Measurements from ENCODE around the gene OBP2B.
"Not testable (repeated sequence)": the region's sequence is repeated elsewhere in the genome, so short reads cannot be mapped to it uniquely, and the experiment has no call there.

The OBP2B gene, protein sequence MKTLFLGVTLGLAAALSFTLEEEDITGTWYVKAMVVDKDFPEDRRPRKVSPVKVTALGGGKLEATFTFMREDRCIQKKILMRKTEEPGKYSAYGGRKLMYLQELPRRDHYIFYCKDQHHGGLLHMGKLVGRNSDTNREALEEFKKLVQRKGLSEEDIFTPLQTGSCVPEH

DNA sequence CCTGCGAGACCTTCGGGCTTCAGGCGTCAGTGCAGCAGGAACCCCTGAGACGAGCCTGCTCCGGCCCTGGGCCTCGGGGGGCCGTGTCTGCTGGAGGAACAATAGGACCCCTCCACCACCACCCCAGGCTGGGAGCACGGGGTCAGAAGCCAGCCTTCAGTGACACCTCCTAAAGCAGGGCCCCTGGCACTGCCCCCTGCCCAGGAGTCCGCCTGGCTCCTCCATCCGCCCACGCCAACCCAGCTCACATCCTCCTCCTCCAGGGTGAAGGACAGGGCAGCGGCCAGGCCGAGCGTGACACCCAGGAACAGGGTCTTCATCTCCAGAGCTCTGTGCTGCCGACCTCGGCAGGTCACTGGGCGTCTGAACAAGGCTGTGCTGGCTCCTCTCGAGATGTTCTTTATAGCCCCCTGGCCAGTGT, at the start of gene OBP2B:
Gene OBP2B, minus strand, starts transcription at position 371 of the 421 bp plus-strand sequence. Its CDS starts 51 bp downstream, at position 320.
- not testable (repeated sequence) for DNase-seq

DNA sequence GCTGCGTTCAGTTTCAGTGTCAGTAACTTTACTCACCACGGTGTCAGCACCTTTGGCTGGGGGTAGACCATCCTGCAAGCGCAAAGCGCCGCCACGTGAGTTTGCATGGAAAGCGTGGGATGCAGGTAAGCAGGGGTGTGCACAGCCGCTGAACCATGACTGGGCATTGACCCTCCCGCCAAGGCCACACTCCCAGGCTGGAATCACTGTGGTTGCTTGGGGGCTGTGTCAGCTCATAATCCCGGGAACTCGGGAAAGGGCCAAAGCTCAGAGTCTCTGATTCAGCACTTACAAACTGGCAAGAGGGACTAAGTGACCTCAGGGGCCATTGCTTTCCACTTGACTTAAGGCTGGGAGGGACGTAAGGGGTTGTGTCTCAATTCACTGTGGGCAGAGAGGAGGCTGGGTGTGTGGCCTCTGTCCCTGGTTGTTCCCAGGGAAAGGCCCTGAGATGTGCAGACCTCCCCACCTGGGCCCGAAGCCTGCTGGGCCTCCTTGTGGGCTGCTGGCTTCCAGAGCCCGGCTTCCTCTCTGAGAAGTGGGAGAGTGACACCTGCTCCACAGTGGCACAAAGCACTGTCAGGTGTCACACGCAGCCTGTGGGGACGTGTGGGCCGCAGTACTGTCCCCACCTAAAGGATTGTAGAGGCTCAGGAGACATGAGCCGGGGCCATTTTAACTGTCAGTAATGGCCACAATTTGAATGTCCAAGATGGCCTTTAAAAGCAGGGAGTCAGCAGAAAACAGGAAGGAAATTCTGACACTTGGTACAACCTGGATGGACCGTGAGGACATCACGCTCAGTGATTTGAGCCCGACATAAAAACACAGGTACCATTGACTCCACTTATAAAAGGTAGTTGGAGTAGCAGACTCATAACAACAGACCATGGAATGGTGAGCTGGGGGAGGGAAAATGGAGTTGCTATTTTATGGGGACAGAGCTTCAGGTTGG, 49.3 kb upstream of the OBP2B start:
- no peak for DNase-seq

DNA sequence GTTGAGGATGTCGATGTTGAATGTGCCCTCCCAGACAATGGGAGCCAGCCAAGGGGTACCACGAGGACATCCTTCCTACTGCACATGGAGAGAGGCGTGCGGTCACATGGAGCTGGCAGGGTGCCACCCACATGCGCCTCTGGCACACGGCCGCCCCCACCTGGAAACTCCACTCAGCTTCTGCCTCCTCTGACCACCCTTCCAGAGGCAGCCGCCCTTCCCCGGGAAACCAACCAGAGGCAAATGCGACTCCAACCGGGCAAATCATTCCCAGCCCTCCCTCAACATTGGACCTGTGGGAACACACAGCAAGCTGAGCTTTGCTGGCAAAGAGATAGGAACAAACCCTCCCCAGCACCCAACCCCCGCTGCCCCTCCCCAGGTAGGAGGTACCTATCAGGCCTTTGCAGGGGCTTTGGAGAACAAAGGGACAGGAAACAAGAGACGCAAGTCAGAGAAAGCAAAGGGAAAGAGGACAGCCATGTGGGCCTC, 48.5 kb upstream of the OBP2B start:
- no peak for DNase-seq

DNA sequence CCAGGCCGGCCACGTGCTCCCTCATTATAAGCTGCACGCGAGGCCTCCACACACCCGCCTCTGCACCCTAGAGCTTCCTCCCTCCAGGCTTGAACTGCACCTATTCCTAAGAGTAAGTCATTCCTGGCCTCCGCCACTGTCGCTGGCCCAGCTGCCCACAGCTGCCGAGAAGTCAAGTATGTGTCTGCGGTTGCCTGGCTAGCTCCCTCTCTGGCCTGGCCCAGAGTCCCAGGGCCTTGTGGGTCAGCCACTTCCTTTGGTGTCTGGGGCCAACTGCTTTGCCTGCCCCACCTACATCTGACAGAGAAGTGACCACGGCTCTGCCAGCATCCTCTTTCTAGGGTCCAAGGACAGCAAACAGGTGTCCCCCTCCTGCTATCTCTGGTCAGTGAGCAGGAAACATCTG, 47.6 kb upstream of the OBP2B start:
- no peak for DNase-seq

DNA sequence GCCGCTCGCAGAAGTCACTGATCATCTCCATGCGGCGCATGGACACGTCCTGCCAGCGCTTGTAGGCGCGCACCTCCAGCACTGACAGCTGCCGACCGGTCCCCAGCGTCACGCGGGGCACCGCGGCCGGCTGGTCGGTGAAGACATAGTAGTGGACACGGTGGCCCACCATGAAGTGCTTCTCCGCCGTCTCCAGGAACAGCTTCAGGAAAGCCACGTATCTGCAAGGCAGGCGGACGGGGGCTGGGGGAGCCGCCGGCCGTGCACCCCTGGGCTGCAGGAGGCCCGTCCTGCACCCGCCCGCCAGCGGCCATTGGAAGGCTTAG, 47.0 kb upstream of the OBP2B start:
- DNase-seq: no peak

DNA sequence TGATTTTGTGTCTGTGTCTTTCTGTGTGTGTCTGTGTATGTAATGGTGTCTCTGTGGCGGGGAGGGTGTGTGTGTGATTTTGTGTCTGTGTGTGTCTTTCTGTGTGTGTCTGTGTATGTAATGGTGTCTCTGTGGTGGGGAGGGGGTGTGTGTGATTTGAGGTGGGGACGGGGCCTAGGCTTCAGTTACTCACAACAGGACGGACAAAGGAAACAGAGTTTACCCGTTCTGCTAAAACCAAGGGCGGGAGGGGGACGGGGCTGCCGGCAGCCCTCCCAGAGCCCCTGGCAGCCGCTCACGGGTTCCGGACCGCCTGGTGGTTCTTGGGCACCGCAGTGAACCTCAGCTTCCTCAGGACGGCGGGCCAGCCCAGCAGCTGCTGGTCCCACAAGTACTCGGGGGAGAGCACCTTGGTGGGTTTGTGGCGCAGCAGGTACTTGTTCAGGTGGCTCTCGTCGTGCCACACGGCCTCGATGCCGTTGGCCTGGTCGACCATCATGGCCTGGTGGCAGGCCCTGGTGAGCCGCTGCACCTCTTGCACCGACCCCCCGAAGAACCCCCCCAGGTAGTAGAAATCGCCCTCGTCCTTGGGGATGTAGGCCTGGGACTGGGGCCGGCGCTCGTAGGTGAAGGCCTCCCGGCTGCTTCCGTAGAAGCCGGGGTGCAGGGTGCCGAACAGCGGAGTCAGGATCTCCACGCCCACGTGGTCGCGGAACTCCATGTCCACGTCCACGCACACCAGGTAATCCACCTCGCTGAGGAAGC, 46.5 kb upstream of the OBP2B start:
- no peak for DNase-seq

DNA sequence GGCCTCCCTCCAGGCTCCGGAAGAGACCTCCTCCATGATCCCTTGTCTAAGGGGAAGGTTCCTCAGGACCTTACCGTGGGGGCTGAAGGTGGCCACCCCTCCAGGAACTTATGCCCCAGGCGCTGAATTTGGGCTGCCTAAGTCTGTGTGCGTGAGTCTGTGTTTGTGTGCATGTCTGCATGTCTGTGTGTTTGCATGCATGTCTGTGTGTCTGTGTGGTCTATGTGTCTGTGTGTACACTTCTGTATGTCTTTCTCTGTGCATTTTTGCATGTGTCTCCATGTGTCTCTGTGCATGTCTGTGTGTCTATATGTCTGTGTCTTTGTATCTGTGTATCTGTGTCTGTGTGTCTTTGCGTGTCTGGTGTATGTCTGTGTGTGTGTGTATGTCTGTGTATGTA, 45.4 kb upstream of the OBP2B start:
- no peak for DNase-seq

DNA sequence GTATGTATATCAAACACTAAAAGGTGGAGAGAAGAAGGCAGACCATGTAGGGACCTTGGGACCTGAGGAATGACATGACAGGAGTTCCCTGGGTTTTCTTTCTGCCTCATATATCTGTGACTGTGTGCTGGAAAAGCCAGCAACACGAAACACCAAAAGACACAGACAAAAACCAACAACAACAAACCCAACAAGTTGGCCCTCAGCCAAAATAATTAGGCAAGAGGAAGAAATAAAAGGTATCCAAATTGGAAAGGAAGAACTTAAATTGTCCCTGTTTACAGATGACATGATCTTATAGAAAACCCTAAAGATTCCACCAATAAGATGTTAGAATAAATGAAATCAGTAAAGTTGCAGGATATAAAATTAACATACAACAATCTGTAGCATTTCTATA, 44.2 kb upstream of the OBP2B start:
- DNase-seq: no peak

DNA sequence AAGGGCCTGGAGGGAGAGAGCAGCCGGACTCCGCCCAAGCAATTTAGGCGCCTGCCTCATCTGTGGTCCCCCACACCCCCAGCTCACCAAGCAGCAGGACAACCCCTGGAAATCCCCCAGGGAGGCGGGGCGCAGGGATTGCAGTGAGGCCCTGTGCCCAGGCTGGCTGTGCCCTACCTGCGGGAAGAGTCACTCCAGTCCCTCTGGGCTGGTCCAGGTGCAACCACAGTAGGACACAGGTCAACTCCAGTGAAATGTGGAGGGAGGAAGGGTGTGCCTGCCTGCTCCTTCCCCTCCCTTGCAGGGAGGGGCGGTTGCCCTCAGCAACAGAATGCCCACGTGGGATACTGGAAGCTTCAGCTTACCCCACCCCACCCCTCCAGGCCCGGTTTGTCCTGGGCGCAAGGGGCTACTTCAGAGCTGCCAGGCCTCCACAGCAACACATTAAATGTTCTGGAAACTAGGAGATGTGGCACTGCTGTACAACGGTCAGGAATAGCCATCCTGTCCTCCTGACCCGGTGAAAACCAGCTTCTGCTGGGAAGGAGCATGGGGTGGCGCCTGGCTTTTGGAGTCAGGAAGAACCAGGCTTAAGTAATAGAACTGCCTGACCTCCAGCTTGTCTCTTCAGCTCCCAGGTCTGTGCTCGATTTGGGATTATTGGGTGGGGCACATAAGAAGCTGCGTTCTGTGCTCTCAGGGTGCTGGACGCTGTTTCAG, 43.4 kb upstream of the OBP2B start:
- no peak for DNase-seq

DNA sequence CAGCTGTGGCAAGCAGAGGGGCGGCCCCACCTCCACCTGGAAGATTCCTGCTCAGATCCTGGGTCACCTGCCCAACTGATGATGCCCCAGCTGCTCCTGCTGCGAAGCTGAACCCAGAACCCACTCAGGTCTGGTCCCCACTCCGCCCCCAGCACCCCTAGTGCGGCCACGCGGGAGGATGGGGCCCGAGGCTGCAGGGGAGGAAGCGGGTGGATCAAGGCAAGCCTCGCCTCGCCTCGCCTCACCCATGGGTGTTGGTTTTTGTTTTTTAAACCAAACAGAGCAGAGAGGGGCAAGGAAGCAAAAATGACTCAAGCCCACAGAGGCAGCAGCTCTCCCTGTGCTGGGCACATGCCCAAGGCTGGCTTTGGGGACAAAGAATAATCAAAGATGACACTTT, 42.7 kb upstream of the OBP2B start:
- no peak for DNase-seq

DNA sequence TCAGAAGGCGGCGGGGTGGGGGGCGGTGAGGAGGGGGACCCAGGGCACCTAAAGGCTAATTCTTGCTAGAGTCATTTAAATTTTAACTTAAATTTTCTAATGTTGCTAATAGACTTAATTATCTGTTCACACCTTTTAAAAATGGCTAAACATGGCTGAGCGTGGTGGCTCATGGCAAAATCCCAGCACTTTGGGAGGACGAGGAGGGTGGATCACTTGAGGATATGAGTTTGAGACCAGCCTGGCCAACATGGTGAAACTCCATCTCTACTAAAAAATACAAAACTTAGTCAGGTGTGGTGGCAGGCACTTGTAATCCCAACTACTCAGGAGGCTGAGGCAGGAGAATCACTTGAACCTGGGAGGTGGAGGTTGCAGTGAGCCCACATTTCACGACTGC, 42.2 kb upstream of the OBP2B start:
- DNase-seq: not testable (repeated sequence)

DNA sequence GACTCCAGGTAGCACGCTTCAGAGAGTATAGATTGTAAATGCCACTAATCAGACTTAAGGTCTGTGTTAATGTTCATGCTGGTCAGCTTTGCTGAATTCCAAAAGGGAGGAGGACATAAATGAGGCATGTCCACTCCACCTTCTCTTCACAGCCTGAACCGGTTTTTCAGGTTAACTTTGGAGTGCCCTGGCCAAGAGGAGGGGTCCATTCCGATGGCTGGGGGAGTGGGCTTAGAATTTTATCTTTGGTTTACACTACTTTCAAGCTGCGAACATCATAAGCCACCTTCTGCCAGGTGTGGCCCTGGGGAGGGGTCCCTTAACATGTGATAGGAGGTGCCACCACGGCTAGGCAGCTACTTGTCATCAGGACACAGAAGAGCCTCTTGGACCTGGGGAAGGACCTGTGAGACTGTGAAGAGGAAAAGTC, 41.7 kb upstream of the OBP2B start:
- DNase-seq: no peak

DNA sequence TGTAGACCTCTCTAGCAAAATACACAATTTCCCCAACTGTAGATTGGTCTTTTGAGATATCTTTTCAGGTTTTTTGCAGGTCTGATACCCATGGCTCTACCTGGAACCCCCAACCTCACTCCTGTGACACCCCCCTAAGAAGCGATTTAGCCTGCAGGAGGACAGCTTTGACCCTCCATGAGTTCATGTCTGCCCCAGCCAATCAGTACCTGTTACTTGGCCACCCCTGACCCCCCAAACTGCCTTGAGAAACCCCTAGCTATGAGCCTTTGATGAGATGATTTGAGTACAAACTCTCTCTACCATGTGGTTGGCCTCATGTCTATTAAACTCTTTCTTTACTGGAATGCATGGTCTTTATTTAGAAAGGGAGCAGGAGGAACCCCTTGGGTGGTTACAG, 40.3 kb upstream of the OBP2B start:
- DNase-seq: no peak

DNA sequence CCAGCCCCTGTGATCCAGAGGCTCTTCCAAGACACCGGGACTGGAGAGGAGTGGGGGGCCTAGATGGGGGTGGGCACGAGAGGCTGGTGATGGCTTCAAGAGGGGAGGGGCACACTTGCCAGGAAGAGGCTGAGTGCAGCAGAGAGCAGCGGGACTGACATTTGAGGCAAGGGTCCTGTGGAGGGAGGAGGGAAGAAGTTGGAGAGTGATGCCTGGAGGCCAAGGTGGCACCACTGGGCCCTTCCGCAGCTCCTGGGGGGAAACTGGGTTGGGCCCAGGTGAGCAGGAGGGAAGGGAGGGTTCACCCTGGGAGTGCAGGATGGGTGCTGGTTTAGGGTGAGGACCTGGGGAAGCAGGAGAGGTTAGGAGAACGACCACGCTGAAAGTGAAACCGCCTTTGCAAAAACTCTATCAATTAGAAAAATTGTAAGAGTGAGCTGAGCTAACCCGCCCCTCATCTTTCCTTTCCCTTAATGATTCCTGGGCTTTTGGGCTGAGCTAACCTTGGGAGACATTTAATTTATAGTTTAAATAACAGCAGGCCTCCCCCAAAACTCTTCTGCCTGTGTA, 39.8 kb upstream of the OBP2B start:
- no peak for DNase-seq

DNA sequence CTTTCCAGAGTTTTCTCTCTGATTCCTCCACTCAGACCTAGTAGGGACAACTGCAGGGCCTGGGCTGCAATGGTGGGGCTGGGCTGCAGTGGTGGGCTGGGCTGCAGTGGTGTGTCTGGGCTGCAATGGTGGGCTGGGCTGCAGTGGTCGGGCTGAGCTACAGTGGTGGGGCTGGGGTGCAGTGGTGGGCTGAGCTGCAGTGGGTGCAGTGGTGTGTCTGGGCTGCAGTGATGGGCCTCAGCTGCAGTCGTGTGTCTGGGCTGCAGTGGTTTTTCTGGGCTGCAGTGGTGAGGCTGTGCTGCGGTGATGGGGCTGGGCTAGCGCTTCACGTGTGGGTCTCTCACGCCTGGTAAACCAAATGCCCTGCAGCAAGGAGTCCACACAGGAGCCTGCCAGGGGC, 38.6 kb upstream of the OBP2B start:
- no peak for DNase-seq

DNA sequence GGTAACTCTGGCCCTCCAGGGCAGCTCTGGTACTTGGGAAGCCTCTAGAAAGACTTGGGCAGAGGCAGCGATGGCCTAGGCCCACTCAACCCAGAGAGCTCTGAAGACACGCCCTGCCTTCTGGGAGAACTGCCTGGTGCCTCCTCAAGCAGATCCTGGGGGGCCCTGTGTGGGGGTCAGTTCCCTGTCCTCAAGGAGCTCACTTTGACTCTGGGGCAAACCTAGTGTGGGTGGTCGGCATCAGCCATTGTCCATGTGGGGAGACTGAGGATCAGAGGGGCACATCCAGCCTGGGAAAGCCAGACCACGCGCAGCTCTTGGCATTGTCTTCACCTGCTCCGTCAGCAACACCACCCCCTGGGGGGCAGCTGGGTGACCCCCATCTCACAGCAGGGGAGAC, 37.9 kb upstream of the OBP2B start:
- DNase-seq: no peak

DNA sequence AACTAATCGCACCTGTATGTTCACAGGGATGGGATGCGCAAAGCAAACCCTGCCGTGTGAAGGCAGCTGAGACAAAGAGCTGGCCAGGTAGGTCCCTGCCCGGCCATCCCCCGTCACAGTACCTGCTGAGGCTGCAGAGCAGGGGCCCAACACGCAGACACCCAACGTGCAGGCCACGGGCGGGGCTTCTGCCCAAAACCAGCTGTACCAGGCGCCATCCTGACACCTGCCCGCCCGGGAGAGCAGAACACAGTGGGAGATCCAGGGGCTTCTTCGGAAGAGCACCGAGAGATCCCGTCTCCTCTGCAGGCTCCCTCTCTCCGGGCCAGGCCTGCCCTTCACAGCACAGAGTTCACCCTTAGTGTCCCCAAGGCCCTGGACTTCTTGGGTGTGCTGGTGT, 37.5 kb upstream of the OBP2B start:
- DNase-seq: no peak

DNA sequence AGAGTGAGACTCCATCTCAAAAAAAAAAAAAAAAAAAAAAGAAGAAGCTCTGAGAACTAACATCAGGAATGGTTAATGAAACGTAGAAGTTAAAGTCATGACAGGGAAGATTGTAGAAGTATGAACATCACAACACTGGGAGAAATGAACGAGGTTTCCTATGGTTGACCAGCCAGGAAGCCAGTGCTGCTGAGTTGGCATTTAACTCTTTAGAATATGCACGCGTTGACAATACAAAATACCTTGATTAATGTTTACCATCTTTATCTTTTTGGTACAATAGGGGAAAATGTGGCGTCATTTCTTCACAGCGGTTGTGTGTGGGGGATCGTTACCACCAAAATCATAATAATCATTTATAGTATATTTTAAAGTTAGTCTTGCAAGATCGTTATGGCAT, 33.9 kb upstream of the OBP2B start:
- DNase-seq: no peak

DNA sequence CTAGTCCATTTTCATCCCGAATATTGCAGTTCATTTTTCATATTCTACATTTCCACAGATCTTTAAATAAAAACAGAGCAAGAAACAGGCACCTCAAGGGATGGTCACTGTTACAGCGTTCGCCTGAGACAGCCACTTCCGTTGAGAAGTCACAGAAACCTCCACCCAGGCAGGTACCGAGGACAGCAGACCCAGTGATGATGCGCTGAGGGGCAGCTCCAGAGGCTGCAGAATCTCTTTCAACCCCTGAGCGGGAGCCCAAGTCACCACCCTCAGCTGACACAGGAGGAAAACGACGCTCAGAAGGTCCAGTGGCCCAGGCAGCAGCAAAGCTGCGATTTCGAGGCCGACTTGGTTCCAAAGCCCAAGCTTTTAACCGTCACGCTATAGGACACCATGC, 33.2 kb upstream of the OBP2B start:
- DNase-seq: no peak

DNA sequence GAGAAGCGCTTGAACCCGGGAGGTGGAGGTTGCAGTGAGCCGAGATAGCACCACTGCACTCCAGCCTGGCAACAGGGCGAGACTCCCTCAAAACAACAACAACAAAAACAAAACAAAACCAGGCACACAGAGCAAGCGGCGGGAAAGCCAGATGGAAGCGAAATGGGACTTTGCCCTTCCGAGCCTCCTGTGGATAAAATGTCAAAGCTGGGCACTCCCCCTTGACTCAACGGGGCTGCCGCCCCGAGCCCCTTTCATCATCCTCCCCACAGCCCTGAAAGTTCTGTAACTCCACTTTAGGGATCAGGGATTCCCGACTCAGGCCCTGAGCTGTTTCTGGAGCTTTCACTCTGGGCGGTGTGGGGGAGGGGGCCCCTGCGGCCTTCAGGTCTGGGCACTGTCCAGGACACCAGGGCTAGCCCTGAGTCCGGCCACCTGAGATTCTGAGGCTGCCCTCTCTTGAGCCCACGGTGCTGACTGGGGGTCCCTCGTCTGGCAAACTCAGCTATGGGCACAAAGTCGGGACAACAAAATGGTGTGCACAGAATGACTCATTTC, 30.6 kb upstream of the OBP2B start:
- no peak for DNase-seq

DNA sequence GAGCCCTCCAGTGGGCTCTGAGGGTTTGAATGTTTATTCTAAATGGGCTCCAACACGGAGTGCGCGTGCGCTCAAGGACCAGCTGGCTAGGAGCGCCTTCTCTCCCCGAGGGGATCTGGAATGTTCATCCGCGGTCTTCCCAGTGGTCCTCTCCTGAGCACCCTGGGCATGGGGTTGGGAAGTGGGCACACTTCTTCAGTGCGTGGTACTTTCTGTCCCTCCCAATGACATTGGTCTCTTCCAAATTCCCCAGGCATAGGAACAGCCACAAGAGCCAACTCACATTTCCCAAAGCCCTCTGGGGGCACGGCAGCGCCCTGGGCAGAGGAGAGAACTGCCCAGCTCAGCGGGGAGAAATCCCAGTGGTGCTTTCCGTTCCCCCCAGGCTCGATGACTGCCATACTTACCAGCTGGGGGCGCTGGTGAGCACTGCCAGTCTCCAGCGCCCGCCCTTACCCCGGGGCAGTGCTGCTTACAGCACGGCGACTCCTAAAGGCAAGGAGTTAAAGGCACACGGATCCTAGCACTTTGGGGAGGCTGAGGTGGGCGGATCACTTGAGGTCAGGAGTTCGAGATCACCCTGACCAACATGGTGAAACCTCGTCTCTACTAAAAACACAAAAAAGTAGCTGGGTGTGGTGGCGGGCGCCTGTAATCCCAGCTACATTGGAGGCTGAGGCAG, 29.9 kb upstream of the OBP2B start:
- DNase-seq: no peak
